GM12878 (cell line): ENCODE data around the gene C14orf93. TPM values are rescaled to one million over a fixed set of nuclear protein-coding genes. Genes with fewer than 3 reads are reported as not detected.

Experiments
- ATAC-seq: fragments of 200-7000 bp; cut with Tn5 transposase; 3 replicates; pipeline ENCODE4 v1.9.1; 2020; ENCODE audit warnings: mild to moderate bottlenecking, moderate library complexity
- BruUV-seq: library from RNA; stranded (reverse); fragments of 400-500 nt; replicated peaks from 2 replicates; lab custom pipeline; 2021; lab: Mats Ljungman, UMichigan
- CTCF ChIA-PET: fragments of 300-600 bp; sonication (Branson Sonifier 250); formaldehyde crosslinking; extraction: SDS; loops from one replicate; lab custom pipeline; 2021; ENCODE audit warnings: inconsistent platforms; lab: Yijun Ruan, JAX
- POLR2A ChIA-PET: fragments of 350-600 bp; formaldehyde crosslinking; extraction: SDS; loops from one replicate; lab custom pipeline; 2021; ENCODE audit warnings: inconsistent platforms; lab: Charles Lee
- RAD21 ChIA-PET: fragments of 300-600 bp; sonication (Branson Sonifier 250); formaldehyde crosslinking; loops from one replicate; lab custom pipeline; 2023; ENCODE audit warnings: antibody characterized with exemption; ENCODE audit not compliant: unreplicated experiment; lab: Charles Lee
- SMC1A ChIA-PET: fragments of 300-600 bp; sonication (Branson Sonifier 250); formaldehyde crosslinking; loops from one replicate; lab custom pipeline; 2023; ENCODE audit not compliant: unreplicated experiment, uncharacterized antibody; lab: Charles Lee
- DNase-seq: peaks from one replicate; pipeline ENCODE4 v3.0.0-alpha.2; 2011; ENCODE audit warnings: low read depth, low spot score
- FAIRE-seq: peaks from 3 replicates; lab custom pipeline; 2011; peaks lifted over from hg19 to GRCh38; lab: Jason Lieb, UNC
- H2AFZ ChIP-seq: 2 replicates; pipeline ENCODE4 v1.6.0; 2011; ENCODE audit warnings: low read depth, low read length, control low read depth; ENCODE audit not compliant: control insufficient read depth
- H3K27ac ChIP-seq: 2 replicates; pipeline ENCODE4 v1.5.1; 2011; ENCODE audit warnings: control low read depth; ENCODE audit not compliant: control insufficient read depth, insufficient read depth
- H3K27me3 ChIP-seq, 2 experiments: replicated peaks in 1 of 2; 2 replicates each; pipeline versions ENCODE4 v1.6.0 to v1.6.1; 2011; ENCODE audit warnings: low read length in 1 of 2; ENCODE audit not compliant: control insufficient read depth in 2 of 2, insufficient read depth in 2 of 2
- H3K36me3 ChIP-seq, 2 experiments: 2 replicates each; pipeline ENCODE4 v1.5.1; 2011; ENCODE audit warnings: low read length in 1 of 2; ENCODE audit not compliant: control insufficient read depth in 2 of 2, insufficient read depth in 2 of 2
- H3K4me1 ChIP-seq: 2 replicates; pipeline ENCODE4 v1.6.1; 2011; ENCODE audit warnings: mild to moderate bottlenecking, low read length, moderate library complexity, mixed read lengths; ENCODE audit not compliant: control insufficient read depth, insufficient read depth
- H3K4me2 ChIP-seq: 2 replicates; pipeline ENCODE4 v1.6.0; 2011; ENCODE audit warnings: control low read depth; ENCODE audit not compliant: control insufficient read depth, insufficient read depth
- H3K4me3 ChIP-seq: fragments of 200-600 bp; sonication (generic); 2 replicates; pipeline ENCODE4 v1.5.1; 2016
- H3K79me2 ChIP-seq: 2 replicates; pipeline ENCODE4 v1.6.0; 2011; ENCODE audit warnings: low read length; ENCODE audit not compliant: control insufficient read depth, insufficient read depth
- H3K9ac ChIP-seq: 2 replicates; pipeline ENCODE4 v1.8.0; 2011; ENCODE audit warnings: low read length, control low read depth, mixed read lengths; ENCODE audit not compliant: control insufficient read depth, insufficient read depth
- H3K9me3 ChIP-seq: replicated peaks from 3 replicates; pipeline ENCODE4 v1.5.1; 2011; ENCODE audit warnings: mild to moderate bottlenecking, low read length; ENCODE audit not compliant: control insufficient read depth, insufficient read depth
- H4K20me1 ChIP-seq: 2 replicates; pipeline ENCODE4 v1.6.0; 2011; ENCODE audit not compliant: control insufficient read depth, insufficient read depth
- CEBPZ ChIP-seq: fragments of 150-350 bp; IDR thresholded peaks from 2 replicates; pipeline ENCODE4 v1.6.1; 2016; ENCODE audit warnings: low read depth, low read length
- CUX1 ChIP-seq: IDR thresholded peaks from 2 replicates; pipeline ENCODE4 v1.6.1; 2012; ENCODE audit warnings: improper control_type of control experiment, low read depth, low read length; ENCODE audit not compliant: insufficient replicate concordance
- E2F8 ChIP-seq: fragments of 450-650 bp; IDR thresholded peaks from 2 replicates; pipeline ENCODE4 v1.6.1; 2018; ENCODE audit warnings: mild to moderate bottlenecking, low read depth, moderate library complexity; ENCODE audit not compliant: partially characterized antibody
- GABPA ChIP-seq: IDR thresholded peaks from 2 replicates; pipeline ENCODE4 v1.6.1; 2014; ENCODE audit warnings: antibody characterized with exemption, low read depth, mild to moderate bottlenecking, inconsistent platforms
- GATAD2B ChIP-seq: fragments of 450-650 bp; conservative IDR thresholded peaks from 2 replicates; pipeline ENCODE4 v1.6.1; 2017; ENCODE audit warnings: low read depth, mild to moderate bottlenecking, moderate library complexity
- ZNF384 ChIP-seq: IDR thresholded peaks from 2 replicates; pipeline ENCODE4 v1.6.1; 2012; ENCODE audit warnings: low read depth, mild to moderate bottlenecking, low read length, improper control_type of control experiment, borderline replicate concordance
- WGBS: methylation state at CpG from one replicate; pipeline ENCODE4 v1.1.6; 2016; ENCODE audit warnings: low lambda C conversion rate; ENCODE audit not compliant: insufficient replicate concordance, insufficient coverage; ENCODE audit errors: missing lambda C conversion rate; 5-methylcytosine and 5-hydroxymethylcytosine counted together
- in situ Hi-C: fragments of 300-500 bp; cut with MboI; formaldehyde crosslinking; loops from 9 replicates; pipeline ENCODE4 v1.14.3; 2018; ENCODE audit warnings: mixed read lengths
- intact Hi-C: fragments of 100-400 bp; cut with micrococcal nuclease; formaldehyde crosslinking; loops from one replicate; pipeline ENCODE4 v1.14.2; 2022; ENCODE audit not compliant: unreplicated experiment
- polyA plus RNA-seq, 11 experiments: library from polyadenylated mRNA; depleted of rRNA in 4 of 11; unstranded in 6 of 11; stranded (reverse) in 5 of 11; fragments of >200 nt; fragmentation: Nextera tagmentation in 4 of 11; fragmentation: Illumina TruSeq in 1 of 11; extraction: Ambion mirVana in 4 of 11; extraction: Trizol in 1 of 11; gene quantifications; 1 replicate in 1 of 11; 2 replicates in 10 of 11; pipeline versions ENCODE4 v1.2.1 to v1.2.3, GENCODE V29; 2011 to 2016; ENCODE audit warnings: inconsistent platforms in 2 of 11, missing spikeins in 2 of 11, low read depth in 1 of 11
- total RNA-seq, 4 experiments: library from RNA; depleted of rRNA in 3 of 4; stranded (reverse); fragments of >200 nt in 3 of 4; fragmentation: Illumina TruSeq in 1 of 4; extraction: Trizol in 1 of 4; gene quantifications; 2 replicates each; pipeline versions ENCODE4 v1.2.1 to v1.2.3, GENCODE V29; 2013 to 2021
- TF ChIP-seq, protein P1 (sequence below): IDR thresholded peaks from 2 replicates; pipeline ENCODE4 v1.6.1; 2011; ENCODE audit warnings: borderline replicate concordance, low read depth, mild to moderate bottlenecking, moderate library complexity, mixed read lengths, low read length; ENCODE audit not compliant: insufficient read depth; ENCODE audit errors: extremely low read length

The C14orf93 gene
- total and polyA plus RNA-seq, 10 of the 15 experiments (the other 5 are each of a cell fraction or from before 2014, with no cell fraction given), result 1.8 to 13.9 (median 10.2) TPM

DNA sequence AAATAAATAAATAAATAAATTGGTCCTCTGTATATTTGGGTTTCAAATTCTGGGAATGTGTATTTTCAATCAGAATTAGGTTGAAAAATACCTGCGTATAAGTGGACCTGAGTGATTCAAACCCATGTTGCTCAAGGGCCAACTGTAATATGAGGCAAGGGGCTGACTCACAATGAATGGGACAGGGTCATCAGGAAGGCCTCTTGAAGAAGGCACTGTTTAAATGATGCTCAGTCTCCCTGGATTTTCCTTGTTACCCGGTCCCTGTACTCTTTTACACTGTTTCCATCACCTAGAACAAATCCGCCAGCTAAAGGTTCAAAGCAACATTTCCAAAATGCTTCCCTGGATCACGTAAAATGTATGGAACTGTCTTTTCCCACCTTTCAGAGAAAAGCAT is 21.0 kb upstream of the C14orf93 start:
- Histone ChIP-seq H3K9me3 (no peaks in the 10 kb centered on the region), H3K27ac (no peak overlapping the region), H3K36me3 (peaks cover 2 to 27% of the 10 kb centered on the region in 2 experiments), H3K4me1 (peaks cover 6% of the 10 kb centered on the region), H2AFZ (no peak overlapping the region), H3K79me2 (peaks cover 17% of the 10 kb centered on the region), H3K4me2 (no peak overlapping the region), H3K9ac (no peak overlapping the region), H3K4me3 (no peak overlapping the region), H4K20me1 (no peaks in the 10 kb centered on the region), H3K27me3 (no peaks in the 10 kb centered on the region)
- ATAC-seq (no peak), FAIRE-seq (no peak), DNase-seq (no peak)
- ChIA-PET POLR2A (interaction anchor here (1.1 kb wide), 1 partner anchor 25 kb away, joined by 3 read pairs; no protein-coding TSS in a partner anchor), CTCF (interaction anchor here (0.7 to 4.0 kb wide), 8 partner anchors 24 to 101 kb away, joined by 3 to 16 read pairs (median 5); partner anchors contain the start of gene CDH24), SMC1A (interaction anchor here (1.2 kb wide), 2 partner anchors 14 to 25 kb away, joined by 3 to 4 read pairs; no protein-coding TSS in a partner anchor), RAD21 (no interaction called here)
- in situ Hi-C loops (no loop called here), intact Hi-C loops (no loop called here)
- TSS peak; percentile 45 for BruUV-seq
- WGBS, result 94% methylated on average over 4 of the region's 4 CpGs
- TF ChIP-seq ZNF384 (no peak), GATAD2B (no peak), CEBPZ (no peak), CUX1 (no peak), GABPA (no peak), E2F8 (no peak)
- TF ChIP-seq, protein P1, sequence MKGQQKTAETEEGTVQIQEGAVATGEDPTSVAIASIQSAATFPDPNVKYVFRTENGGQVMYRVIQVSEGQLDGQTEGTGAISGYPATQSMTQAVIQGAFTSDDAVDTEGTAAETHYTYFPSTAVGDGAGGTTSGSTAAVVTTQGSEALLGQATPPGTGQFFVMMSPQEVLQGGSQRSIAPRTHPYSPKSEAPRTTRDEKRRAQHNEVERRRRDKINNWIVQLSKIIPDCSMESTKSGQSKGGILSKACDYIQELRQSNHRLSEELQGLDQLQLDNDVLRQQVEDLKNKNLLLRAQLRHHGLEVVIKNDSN, result no peak
